Smooth muscle cell (in vitro differentiated cells): Measurements from ENCODE around the gene FXYD6. TPM values are rescaled to one million over a fixed set of nuclear protein-coding genes. Genes with fewer than 3 reads are reported as not detected.

ENCODE experiments used
- DNase-seq: peaks from one replicate; lab custom pipeline; 2025; ENCODE audit not compliant: unreplicated experiment; lab: John Stamatoyannopoulos, UW
- H2AFZ ChIP-seq: fragments of 200-600 bp; sonication (generic); 2 replicates; pipeline ENCODE4 v1.6.0; 2016; ENCODE audit warnings: antibody characterized with exemption, low read depth, mild to moderate bottlenecking
- H3F3A ChIP-seq: fragments of 200-600 bp; sonication (generic); 2 replicates; pipeline ENCODE4 v1.6.0; 2017; ENCODE audit warnings: antibody characterized with exemption, low read depth
- H3K27ac ChIP-seq: fragments of 200-600 bp; sonication (generic); 2 replicates; pipeline ENCODE4 v1.5.1; 2016; ENCODE audit warnings: low read depth, mild to moderate bottlenecking
- H3K27me3 ChIP-seq: fragments of 200-600 bp; sonication (generic); 2 replicates; pipeline ENCODE4 v1.6.1; 2016; ENCODE audit warnings: low read depth, mild to moderate bottlenecking
- H3K36me3 ChIP-seq: fragments of 200-600 bp; sonication (generic); 2 replicates; pipeline ENCODE4 v1.5.1; 2016; ENCODE audit warnings: low read depth
- H3K4me1 ChIP-seq: fragments of 200-600 bp; sonication (generic); 2 replicates; pipeline ENCODE4 v1.5.1; 2016; ENCODE audit warnings: low read depth
- H3K4me2 ChIP-seq: fragments of 200-600 bp; sonication (generic); 2 replicates; pipeline ENCODE4 v1.6.0; 2016; ENCODE audit warnings: mild to moderate bottlenecking
- H3K4me3 ChIP-seq: fragments of 200-600 bp; sonication (generic); 2 replicates; pipeline ENCODE4 v1.5.1; 2016; ENCODE audit warnings: mild to moderate bottlenecking
- H3K79me2 ChIP-seq: fragments of 200-600 bp; sonication (generic); 2 replicates; pipeline ENCODE4 v1.6.0; 2016; ENCODE audit warnings: low read depth, mild to moderate bottlenecking
- H3K9ac ChIP-seq: fragments of 200-600 bp; sonication (generic); 2 replicates; pipeline ENCODE4 v1.6.0; 2016; ENCODE audit warnings: low read depth
- H3K9me3 ChIP-seq: fragments of 200-600 bp; sonication (generic); replicated peaks from 2 replicates; pipeline ENCODE4 v1.5.1; 2016; ENCODE audit warnings: low read depth
- H4K20me1 ChIP-seq: fragments of 200-600 bp; sonication (generic); 2 replicates; pipeline ENCODE4 v1.6.0; 2016; ENCODE audit warnings: low read depth
- WGBS: methylation state at CpG from one replicate; pipeline ENCODE4 v1.1.7; 2016; ENCODE audit warnings: low lambda C conversion rate; 5-methylcytosine and 5-hydroxymethylcytosine counted together
- polyA plus RNA-seq: library from polyadenylated mRNA; unstranded; fragments of >200 nt; fragmentation: Nextera tagmentation; extraction: Ambion mirVana; gene quantifications from 2 replicates; pipeline ENCODE4 v1.2.1, GENCODE V29; 2016
- total RNA-seq: library from RNA; depleted of rRNA; stranded (reverse); fragments of >200 nt; gene quantifications from 2 replicates; pipeline ENCODE4 v1.2.3, GENCODE V29; 2014
- TF ChIP-seq, protein P1 (sequence below): fragments of 200-600 bp; sonication (generic); IDR thresholded peaks from 2 replicates; pipeline ENCODE4 v1.5.1; 2017; ENCODE audit warnings: borderline replicate concordance, mild to moderate bottlenecking, antibody characterized with exemption; ENCODE audit not compliant: insufficient read depth, poor library complexity, severe bottlenecking

FXYD6 gene
- total and polyA plus RNA-seq, 2 experiments from 2014 or later = 27.7 to 84.5 TPM

DNA sequence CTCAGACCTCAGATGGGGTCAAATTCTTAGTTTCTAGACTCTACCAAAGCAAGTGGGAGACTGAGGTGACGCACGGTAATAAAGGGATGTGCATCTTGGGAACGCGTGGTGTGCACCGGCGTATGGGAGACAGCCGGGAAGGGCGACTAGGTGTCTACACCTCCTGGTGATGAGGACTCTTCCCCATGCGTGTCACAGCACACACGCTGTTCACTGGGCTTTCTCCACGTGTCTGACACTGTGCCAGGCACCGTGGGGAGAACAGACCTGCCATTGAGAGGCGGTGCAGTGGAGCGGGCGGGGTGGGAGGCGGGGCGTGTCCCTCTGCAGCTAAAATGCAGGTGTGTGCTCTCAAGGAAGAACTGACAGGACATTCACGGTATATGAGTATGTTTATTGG is 5.3 kb downstream of the FXYD6 start:
- Histone ChIP-seq H3F3A (no peaks in the 10 kb centered on the region), H3K4me2 (no peak overlapping the region), H3K9me3 (no peaks in the 10 kb centered on the region), H3K36me3 (no peaks in the 10 kb centered on the region), H3K27ac (no peak overlapping the region), H3K9ac (no peak overlapping the region), H3K4me3 (no peak overlapping the region), H3K79me2 (peaks cover 6% of the 10 kb centered on the region), H4K20me1 (peaks cover 24% of the 10 kb centered on the region), H3K4me1 (peaks cover 34% of the 10 kb centered on the region), H3K27me3 (no peaks in the 10 kb centered on the region), H2AFZ (no peak overlapping the region)
- DNase-seq = no peak
- whole genome bisulfite sequencing = 88% methylated on average over 18 of the region's 18 CpGs
- TF ChIP-seq, protein P1, sequence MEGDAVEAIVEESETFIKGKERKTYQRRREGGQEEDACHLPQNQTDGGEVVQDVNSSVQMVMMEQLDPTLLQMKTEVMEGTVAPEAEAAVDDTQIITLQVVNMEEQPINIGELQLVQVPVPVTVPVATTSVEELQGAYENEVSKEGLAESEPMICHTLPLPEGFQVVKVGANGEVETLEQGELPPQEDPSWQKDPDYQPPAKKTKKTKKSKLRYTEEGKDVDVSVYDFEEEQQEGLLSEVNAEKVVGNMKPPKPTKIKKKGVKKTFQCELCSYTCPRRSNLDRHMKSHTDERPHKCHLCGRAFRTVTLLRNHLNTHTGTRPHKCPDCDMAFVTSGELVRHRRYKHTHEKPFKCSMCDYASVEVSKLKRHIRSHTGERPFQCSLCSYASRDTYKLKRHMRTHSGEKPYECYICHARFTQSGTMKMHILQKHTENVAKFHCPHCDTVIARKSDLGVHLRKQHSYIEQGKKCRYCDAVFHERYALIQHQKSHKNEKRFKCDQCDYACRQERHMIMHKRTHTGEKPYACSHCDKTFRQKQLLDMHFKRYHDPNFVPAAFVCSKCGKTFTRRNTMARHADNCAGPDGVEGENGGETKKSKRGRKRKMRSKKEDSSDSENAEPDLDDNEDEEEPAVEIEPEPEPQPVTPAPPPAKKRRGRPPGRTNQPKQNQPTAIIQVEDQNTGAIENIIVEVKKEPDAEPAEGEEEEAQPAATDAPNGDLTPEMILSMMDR = no peak

GRCh38 chr11:117870103-117870952 is 6.1 kb downstream of the FXYD6 start:
- TF ChIP-seq, protein P1 = no peak
- H3K27ac ChIP-seq = peak overlapping the region; percentile 6

DNA sequence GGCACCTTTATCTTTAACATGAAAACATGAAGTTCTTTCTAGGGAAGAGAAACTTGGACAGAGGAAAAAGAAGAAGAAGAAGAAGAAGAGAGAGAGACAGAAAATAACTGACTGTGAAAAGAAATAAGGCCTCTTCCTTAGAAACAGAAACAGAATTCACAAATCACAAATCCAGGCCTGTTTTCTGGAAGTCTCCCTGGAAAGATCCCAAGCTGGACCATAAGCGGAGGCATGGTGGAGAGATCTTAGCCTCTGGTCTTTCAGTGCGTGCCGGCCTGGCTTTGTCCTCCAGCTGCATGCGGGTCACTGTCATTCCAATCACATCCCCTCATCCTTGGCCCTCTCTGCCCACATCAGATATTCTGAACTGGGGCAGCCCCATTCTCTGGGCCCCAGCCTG is 6.9 kb downstream of the FXYD6 start:
- Histone ChIP-seq H3K27me3 (no peaks in the 10 kb centered on the region), H3K4me3 (no peak overlapping the region), H2AFZ (no peak overlapping the region), H3K4me1 (peaks cover 26% of the 10 kb centered on the region), H3K36me3 (no peaks in the 10 kb centered on the region), H3K4me2 (no peak overlapping the region), H3K27ac (peak overlapping the region; percentile 6), H4K20me1 (peaks cover 28% of the 10 kb centered on the region), H3F3A (no peaks in the 10 kb centered on the region), H3K79me2 (peaks cover 6% of the 10 kb centered on the region), H3K9ac (no peak overlapping the region), H3K9me3 (no peaks in the 10 kb centered on the region)
- TF ChIP-seq, protein P1 = no peak
- 51% methylated on average over 4 of the region's 4 CpGs for WGBS
- no peak for DNase-seq

More at GRCh38 chr11:117870103-117870952, 6.1 kb downstream of the FXYD6 start:
- no peaks in the 10 kb centered on the region for H3K36me3 ChIP-seq
- H2AFZ ChIP-seq = no peak overlapping the region
- no peak overlapping the region for H3K4me3 ChIP-seq
- H3K79me2 ChIP-seq = peaks cover 6% of the 10 kb centered on the region
- DNase-seq = no peak
- no peaks in the 10 kb centered on the region for H3F3A ChIP-seq
- H3K4me1 ChIP-seq = peaks cover 33% of the 10 kb centered on the region
- H3K9ac ChIP-seq = no peak overlapping the region
- 73% methylated on average over 9 of the region's 9 CpGs for WGBS
- H3K4me2 ChIP-seq = no peak overlapping the region
- peaks cover 24% of the 10 kb centered on the region for H4K20me1 ChIP-seq
- H3K27me3 ChIP-seq = no peaks in the 10 kb centered on the region
- no peaks in the 10 kb centered on the region for H3K9me3 ChIP-seq
